ENCODE results near the gene RCOR3. TPM values are rescaled to one million over a fixed set of nuclear protein-coding genes. Genes with fewer than 3 reads are reported as not detected.
"Not testable (repeated sequence)": the region's sequence is repeated elsewhere in the genome, so short reads cannot be mapped to it uniquely, and the experiment has no call there.

RCOR3 gene
- total RNA-seq, 2 donors from 2014 or later: 24.0 to 34.9 TPM

DNA sequence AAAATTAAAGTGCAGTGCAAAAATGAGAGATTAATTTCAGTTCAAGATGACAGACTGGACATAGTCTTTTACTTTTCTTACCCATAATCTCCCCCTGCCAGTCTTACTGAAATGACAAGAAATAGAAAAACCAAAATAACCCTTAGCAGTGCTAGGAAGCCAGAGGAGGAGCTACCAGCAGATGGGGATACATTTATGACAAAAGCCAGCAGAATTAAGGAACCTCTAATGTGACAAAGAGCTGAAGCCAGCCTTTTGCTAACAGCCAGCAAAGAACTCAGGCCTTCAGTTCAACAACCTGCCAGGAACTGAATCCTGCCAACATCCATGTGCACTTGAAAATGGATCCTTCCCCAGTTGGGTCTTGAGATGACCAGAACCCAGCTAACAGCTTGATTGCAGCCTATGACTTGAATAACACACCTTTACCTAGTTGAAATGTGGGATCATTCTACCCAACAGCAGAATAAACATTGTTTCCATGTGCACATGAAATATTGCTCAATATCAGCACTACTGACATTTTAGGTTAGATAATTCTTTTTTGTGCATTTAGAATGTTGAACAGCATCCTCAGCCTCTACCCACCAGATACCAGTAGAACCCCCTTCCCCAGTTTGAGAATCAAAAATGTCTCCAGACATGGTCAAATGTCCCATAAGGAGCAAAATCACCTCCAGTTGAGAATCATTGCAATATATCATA is 59.6 kb downstream of the RCOR3 start:
- H3K4me3 ChIP-seq: no peak overlapping the region
- TF ChIP-seq, protein P1, sequence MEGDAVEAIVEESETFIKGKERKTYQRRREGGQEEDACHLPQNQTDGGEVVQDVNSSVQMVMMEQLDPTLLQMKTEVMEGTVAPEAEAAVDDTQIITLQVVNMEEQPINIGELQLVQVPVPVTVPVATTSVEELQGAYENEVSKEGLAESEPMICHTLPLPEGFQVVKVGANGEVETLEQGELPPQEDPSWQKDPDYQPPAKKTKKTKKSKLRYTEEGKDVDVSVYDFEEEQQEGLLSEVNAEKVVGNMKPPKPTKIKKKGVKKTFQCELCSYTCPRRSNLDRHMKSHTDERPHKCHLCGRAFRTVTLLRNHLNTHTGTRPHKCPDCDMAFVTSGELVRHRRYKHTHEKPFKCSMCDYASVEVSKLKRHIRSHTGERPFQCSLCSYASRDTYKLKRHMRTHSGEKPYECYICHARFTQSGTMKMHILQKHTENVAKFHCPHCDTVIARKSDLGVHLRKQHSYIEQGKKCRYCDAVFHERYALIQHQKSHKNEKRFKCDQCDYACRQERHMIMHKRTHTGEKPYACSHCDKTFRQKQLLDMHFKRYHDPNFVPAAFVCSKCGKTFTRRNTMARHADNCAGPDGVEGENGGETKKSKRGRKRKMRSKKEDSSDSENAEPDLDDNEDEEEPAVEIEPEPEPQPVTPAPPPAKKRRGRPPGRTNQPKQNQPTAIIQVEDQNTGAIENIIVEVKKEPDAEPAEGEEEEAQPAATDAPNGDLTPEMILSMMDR (IDR thresholded peaks at IDR 0.05): no peak
- no peak overlapping the region for H3K27ac ChIP-seq
- DNase-seq (ENCODE audit: low spot score): no peak
- no peaks in the 10 kb centered on the region for H3K9me3 ChIP-seq
- H3K4me1 ChIP-seq: no peaks in the 10 kb centered on the region
- peaks cover 32% of the 10 kb centered on the region for H3K36me3 ChIP-seq
- H3K27me3 ChIP-seq: no peaks in the 10 kb centered on the region

DNA sequence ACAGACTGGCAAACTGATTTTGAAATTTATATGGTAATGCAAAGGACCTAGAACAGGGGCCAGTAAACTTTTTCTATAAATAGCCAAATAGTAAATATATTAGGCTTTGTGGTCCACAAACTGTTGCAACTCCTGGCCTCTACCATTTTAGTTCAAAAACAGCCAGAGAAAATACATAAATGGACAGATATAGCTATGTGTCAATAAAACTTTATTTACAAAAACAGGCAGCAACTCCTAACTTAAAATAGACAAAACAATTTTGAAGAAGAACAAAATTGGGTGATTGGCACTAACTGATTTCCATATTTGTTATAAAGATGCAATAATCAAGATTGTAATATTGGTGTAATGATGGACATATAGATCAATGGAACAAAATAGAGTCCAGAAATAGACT is 60.7 kb downstream of the RCOR3 start:
- Histone ChIP-seq H3K9me3 (no peaks in the 10 kb centered on the region), H3K27ac (no peak overlapping the region), H3K36me3 (peaks cover 20% of the 10 kb centered on the region), H3K4me1 (no peaks in the 10 kb centered on the region), H3K27me3 (no peaks in the 10 kb centered on the region), H3K4me3 (no peak overlapping the region)
- no peak for DNase-seq (ENCODE audit: low spot score)
- TF ChIP-seq, protein P1 (IDR thresholded peaks at IDR 0.05): no peak

DNA sequence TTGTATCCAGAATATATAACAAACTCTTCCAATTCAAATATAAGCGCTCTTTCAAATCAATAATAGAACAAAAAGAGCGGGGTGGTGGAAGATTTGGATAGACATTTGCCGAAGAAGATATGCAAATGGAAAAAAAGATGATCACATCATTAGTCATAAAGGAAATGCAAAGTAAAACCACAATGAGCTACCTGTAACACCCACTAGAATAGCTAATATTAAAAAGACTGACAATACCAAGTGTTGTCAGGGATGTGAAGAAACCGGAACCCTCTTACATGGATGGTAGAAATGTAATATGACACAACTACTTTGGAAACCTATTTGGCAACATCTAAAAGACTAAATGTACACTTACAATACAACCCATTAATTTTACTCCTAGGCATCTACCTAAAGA is 61.8 kb downstream of the RCOR3 start:
- Histone ChIP-seq H3K27me3 (no peaks in the 10 kb centered on the region), H3K4me3 (no peak overlapping the region), H3K4me1 (peaks cover 0 to under 1% of the 10 kb centered on the region in 2 donors), H3K27ac (no peak overlapping the region), H3K36me3 (peaks cover 11% of the 10 kb centered on the region), H3K9me3 (no peaks in the 10 kb centered on the region)
- TF ChIP-seq, protein P1 (IDR thresholded peaks at IDR 0.05): no peak
- DNase-seq (ENCODE audit: low spot score): no peak

DNA sequence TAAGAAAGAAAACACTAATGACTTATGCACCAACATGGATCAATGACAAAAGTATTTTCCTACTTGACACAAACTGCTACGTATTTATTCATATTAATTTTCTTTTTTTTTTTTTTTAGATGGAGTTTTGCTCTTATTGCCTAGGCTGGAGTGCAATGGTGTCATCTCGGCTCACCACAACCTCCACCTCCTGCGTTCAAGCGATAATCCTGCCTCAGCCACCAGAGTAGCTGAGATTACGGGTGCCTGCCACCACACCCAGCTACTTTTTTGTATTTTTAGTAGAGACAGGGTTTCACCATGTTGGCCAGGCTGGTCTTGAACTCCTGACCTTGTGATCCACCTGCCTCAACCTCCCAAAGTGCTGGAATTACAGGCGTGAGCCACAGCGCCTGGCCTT is 62.5 kb downstream of the RCOR3 start:
- H3K27me3 ChIP-seq; H3K9me3 ChIP-seq; H3K4me3 ChIP-seq; H3K36me3 ChIP-seq; DNase-seq (ENCODE audit: low spot score); H3K27ac ChIP-seq; H3K4me1 ChIP-seq: not testable (repeated sequence)

DNA sequence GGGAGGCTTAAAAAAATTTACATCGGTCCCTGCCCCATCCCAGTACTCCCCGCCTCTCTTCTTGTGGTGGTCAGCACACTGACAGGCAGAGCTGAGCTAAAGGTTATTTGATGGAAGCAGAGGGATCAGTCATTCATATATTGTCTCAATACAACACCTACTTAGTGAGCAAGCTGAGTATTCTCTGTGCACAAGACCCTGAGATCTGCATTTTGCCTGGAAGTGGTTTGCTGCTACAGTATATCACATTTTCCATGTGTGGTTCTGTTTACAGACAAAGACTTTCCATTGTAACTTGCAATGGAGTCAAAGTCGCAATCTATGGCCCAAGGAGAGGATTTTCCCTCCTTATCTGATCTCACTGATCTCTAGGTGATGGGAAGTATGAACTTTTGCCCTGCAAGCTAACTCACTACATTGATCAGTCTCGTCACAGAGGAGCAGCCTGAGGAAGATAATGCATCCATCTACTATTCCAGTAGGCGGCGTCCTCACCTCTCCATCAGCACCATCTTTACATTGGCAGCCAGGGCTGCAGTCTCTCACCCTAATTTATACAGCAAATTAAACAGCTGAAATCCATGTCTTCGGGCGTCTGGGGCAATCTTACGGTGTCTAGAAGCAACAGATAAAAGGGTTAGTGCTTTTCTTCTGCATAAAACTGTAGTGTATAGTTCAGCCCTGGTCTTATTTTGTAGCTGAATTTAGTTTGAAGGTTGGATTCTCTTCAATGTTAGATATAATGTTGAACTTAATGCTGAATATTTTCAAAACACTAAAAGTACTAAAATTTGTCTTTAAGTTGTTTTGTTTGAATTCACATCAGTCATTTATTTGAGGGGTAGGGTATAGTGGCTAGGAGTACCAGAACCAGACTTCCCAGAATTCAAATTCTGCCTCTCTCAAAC is 64.2 kb downstream of the RCOR3 start:
- Histone ChIP-seq H3K27ac (no peak overlapping the region), H3K9me3 (no peaks in the 10 kb centered on the region), H3K36me3 (no peaks in the 10 kb centered on the region), H3K4me1 (peaks cover 0 to 15% of the 10 kb centered on the region in 2 donors), H3K4me3 (no peak overlapping the region), H3K27me3 (no peaks in the 10 kb centered on the region)
- TF ChIP-seq, protein P1 (IDR thresholded peaks at IDR 0.05): peak; percentile 61 to 76
- no peak for DNase-seq (ENCODE audit: low spot score)
